GM19455 (cell line): ENCODE data around the gene LCN9.

ENCODE experiments used
- ATAC-seq: cut with Tn5 transposase; IDR thresholded peaks from one replicate; pipeline ENCODE4 v1.9.1; 2021; ENCODE audit not compliant: unreplicated experiment

LCN9 gene

GRCh38 chr9:135696446-135696845, 33.3 kb downstream of the LCN9 start:
- no peak for ATAC-seq

GRCh38 chr9:135697226-135697625, 34.1 kb downstream of the LCN9 start:
- ATAC-seq = no peak

GRCh38 chr9:135698236-135698635, 35.1 kb downstream of the LCN9 start:
- no peak for ATAC-seq

- ATAC-seq = no peak
Measured at GRCh38 chr9:135698767-135699166, 35.7 kb downstream of the LCN9 start.

- ATAC-seq = no peak
Measured at GRCh38 chr9:135699440-135699839, 36.3 kb downstream of the LCN9 start, which contains the start of gene SOHLH1. SOHLH1 (minus strand) TSS chr9:135699481; CDS start chr9:135699467, 14 bp downstream.

- no peak for ATAC-seq
Measured at GRCh38 chr9:135700525-135700924, 37.4 kb downstream of the LCN9 start.

- no peak for ATAC-seq
Measured at GRCh38 chr9:135701067-135701958, 38.2 kb downstream of the LCN9 start.

- no peak for ATAC-seq
Measured at GRCh38 chr9:135701959-135702721, 39.0 kb downstream of the LCN9 start, which contains the start of gene KCNT1. KCNT1 (plus strand) TSS chr9:135702185; CDS start chr9:135702259, 74 bp downstream.

- no peak for ATAC-seq
Measured at GRCh38 chr9:135703726-135704125, 40.6 kb downstream of the LCN9 start.

GRCh38 chr9:135704483-135704882, 41.4 kb downstream of the LCN9 start:
- no peak for ATAC-seq

- ATAC-seq = no peak
Measured at GRCh38 chr9:135705376-135705775, 42.3 kb downstream of the LCN9 start.

- ATAC-seq = no peak
Measured at GRCh38 chr9:135706288-135706687, 43.2 kb downstream of the LCN9 start.

- ATAC-seq = no peak
Measured at GRCh38 chr9:135707252-135708138, 44.4 kb downstream of the LCN9 start.

- no peak for ATAC-seq
Measured at GRCh38 chr9:135708164-135708563, 45.1 kb downstream of the LCN9 start.

GRCh38 chr9:135711391-135711790, 48.3 kb downstream of the LCN9 start:
- no peak for ATAC-seq

- ATAC-seq = no peak
Measured at GRCh38 chr9:135711881-135712280, 48.8 kb downstream of the LCN9 start.

- no peak for ATAC-seq
Measured at GRCh38 chr9:135712613-135713295, 49.6 kb downstream of the LCN9 start.

- ATAC-seq = no peak
Measured at GRCh38 chr9:135714242-135715055, 51.3 kb downstream of the LCN9 start.

- ATAC-seq = no peak
Measured at GRCh38 chr9:135715056-135715595, 52.0 kb downstream of the LCN9 start.
